NCI-H524 treated with DMSO at 0.1 percent for 48 hours (cell line): ENCODE results near the gene GAMT.
A peak's percentile ranks its signal among the peaks of the same experiment; 100 is the strongest.

Source experiments
- DNase-seq: peaks from one replicate; lab custom pipeline; 2025; lab: John Stamatoyannopoulos, UW

The GAMT gene

DNA sequence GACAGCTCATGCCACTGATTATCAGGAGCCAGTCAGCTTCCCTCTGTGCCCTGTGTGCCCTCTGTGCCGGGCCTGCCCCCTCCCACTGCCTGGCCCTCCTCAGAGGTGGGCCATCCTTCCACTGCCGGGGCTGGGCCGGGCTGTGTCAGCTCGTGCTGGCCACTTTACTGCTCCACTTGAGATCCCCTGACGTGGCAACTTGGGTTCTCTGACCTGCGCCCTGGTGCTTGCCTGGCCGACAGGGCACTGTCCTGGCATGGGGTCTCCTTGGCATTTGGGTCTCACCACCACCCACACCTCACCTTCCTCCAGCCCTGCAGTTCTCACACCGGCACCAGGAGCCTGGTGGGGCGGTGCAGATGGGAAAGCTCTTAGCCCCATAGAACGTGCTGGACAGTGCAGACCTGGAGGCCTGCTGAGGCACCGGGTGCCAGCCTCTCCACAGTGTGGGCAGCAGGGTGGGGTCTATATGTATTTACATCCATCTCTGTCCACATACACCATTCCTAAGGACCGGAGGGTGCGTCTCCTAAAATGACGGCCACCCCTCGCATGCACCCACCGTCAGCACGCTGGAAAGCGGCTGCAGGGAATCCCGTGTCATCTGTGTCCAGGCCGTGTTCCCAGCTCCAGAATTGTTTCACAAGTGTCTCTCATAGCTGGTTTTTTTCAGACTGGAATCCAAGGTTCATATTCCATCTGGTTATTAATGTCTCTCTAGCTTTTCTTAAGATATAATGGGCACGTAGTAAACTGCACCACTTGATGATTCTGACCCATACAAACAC, 17.8 kb upstream of the GAMT start:
- no peak for DNase-seq

DNA sequence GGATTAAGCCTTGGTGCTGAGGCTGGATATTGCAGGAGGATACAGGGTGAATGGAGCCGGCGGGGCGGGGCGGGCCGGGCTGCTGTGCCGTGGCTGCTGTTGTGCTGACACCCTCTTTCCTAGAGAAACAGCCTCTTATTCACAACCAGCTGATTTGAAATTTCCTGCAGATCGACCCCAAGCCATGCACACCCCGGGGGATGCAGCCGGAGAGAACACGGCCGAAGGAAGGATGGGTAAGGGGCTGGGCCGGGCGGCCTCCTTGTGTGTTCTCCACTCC, 17.1 kb upstream of the GAMT start:
- DNase-seq: no peak

DNA sequence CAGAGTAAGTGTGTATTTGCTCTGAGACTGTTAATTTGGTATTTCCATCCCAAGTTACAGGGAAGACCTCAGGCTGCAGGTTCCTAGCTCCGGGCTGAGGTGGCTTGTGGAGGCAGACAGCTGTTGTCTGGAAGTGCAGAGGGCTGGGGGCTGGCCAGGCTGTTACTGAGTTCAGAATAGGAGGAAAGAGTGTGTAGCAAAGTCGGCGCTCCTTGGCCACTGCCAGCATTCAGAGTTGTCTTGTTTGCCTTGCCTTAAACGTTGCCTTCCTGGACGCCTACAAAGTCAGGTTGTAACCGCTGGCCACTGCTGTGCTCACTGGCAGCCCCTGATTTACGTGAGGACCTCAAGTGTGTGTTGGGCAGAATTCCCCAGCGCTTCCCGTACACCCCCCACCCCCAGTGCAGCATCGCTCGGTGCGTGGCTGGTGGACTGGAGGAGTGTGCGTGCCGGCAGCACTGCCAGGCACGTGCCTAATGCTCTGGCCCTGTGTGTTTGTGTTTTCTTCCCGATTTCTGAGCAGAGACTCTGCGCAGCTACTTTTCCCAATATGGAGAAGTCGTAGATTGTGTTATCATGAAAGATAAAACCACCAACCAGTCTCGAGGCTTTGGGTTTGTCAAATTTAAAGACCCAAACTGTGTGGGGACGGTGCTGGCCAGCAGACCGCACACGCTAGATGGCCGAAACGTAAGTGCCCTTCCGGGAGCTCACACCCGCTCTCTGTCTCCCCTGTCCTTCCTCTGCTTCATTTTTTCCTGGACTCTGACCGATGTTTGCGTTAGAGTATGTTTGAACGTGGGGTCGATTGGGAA, 16.5 kb upstream of the GAMT start:
- no peak for DNase-seq

DNA sequence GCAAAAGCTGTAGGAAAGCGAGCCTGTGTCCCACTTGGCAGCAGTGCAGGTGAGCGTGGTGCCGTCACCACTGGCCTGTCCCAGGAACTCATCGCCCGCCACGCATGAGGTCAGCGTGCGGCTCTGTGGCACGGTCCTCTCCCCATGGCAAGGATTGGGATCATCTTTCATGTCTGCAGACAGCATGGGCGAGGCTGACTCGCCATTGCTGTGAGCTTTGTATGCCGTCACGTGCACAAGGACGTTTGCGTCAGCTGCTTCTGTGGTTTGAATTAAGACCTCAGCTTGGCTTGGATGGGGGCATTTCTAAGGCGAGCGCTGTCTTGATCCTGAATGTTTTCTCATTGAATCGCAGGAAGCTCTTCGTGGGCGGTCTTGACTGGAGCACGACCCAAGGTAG, 15.8 kb upstream of the GAMT start:
- DNase-seq: no peak

DNA sequence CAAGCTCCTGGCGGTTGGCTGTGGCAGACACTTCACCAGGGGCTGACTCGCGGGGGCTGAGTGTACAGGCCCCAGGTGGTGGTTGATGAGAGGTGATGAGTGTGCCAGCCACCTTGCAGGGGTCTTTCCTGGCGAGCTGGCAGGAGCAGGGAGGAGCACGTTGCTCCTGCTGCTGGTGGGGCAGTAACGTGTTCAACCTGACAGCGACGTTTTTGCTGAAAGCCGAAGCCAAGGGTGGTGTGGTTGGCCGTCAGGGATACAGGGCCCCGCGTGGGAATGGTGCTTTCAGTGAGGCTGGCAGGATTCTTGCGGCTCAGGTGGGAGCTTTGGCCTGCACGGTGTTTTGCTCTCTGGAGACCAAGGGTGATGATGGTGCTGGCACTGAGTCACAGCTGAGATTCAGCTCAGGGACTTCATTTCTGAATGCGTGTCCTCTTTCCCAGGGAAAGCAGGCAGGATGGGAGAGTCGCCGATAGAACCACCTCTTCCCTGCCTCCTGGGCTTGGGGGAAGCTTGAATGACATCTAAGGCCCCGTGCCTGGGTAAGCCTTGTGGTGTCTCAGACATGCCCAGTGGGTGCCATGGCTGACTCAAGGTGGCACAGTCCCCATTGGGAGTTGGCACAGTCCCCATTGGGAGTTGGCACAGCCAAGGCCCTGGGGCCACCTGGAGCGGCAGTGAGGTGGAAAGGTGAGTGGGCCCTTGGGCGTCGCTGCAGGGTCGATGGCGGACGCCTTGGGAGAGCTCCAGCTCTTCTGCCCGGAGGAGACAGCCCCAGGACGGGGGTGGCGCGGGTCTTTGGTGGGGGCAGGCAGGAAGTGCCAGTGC, 14.9 kb upstream of the GAMT start:
- DNase-seq: no peak

DNA sequence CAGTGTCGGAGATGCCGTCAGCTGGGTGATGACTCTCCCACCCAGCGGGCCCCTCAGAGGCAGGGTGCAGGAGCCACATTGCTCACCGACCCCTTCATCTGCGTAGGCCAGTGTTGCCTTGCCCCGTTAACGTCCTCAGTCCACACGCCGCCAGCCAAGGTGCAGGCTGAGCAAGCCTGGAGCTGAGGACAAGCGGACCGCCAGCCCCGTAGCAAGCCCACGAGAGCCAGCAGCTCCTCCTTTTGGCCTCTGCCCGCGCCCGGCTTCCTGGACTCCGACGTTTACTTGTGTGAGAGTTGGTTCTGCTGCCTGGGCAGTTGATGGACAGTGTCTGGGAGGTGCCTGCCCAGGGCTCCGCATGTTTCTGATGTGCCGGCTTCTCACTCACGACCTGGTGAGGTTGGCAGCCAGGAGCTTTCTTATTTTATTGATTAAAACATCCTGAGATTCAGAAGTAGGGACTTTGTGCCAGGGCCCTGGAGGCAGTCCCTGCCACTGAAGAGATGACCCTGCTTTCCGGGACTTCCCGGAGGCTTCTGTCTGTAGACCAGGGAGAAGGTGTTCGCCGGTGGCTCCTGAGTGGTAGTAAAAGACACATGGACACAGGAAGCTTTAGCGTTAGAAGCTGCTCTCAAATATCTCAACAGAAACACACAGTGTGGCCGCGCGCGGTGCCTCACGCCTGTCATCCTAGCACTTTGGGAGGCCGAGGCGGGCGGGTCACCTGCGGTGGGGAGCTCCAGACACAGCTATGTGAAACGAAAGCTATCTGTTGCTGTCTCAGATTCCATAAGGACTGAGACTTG, 11.9 kb upstream of the GAMT start:
- DNase-seq: no peak

DNA sequence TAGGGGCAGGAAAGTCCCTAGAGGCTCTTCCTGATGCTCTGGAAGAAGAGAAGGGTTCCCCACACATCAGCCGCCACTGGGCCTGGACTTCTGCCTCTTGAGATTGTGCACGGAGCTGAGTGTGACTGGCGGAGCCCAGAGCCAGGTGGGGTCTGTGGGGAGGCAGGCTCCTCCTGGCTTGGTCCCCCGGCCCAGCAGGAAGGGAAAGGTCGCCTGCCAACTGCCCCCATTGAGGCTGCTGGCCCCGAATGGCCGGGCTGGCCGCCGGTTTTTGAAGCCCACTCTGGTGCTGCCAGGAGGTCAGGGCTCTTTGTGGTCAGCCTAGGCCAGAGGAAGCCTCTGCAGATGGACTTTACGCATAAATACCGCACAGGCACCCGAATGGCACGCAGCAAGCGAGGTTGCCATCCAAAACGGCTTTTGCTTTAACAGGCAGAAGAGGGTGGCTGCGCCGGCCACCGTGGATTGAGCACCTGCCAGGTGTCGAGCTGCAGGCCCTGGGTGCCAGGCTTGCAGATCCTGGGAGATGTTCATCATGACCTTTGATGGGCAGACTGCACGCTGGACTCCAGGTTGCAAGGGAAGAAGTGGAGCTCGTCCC, 11.1 kb upstream of the GAMT start:
- DNase-seq: no peak

DNA sequence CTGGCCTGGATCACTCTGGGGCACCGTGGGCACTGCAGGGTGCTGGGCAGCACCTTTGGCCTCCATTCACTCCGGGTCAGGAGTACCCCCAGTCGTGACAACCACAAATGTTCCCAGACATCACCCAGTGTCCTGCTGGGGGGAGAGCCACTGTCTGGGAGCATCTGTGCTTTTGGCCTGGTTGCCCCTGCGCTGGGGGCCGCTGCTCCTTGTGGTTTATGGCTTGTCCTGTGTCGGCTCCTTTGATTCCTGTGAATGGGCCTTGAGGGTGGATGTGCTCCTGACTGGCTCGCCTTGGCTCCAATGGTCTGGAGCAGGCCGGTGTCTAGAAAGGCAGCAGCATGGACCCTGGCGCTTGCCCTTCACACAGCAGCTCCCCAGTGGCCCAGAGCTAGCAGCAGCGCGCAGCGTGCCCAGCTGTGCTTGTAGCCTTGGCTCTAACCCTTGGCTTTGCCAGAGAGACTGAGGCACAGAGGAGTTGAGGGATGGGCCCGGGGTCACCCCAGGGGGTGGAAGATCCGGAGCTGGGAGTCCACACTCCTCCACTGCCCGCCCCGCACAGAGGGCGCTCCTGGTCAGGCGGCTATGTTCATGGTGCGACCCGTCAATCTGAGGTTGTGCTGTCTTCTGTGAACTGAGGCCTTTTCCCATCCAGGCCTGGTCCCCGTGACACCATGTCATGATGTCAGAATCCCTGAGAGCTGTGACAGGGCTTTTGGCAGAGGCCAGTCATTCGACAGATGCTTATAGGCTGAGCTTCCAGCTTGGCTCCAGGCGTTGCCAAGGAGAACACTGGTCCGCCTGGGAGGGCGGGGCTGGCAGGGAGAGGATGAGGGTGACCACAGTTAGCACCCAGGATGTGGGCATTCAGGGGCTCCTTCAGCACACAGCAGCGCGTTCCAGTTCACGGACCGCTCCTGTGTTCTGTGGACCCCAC, 10.2 kb upstream of the GAMT start:
- DNase-seq: no peak

DNA sequence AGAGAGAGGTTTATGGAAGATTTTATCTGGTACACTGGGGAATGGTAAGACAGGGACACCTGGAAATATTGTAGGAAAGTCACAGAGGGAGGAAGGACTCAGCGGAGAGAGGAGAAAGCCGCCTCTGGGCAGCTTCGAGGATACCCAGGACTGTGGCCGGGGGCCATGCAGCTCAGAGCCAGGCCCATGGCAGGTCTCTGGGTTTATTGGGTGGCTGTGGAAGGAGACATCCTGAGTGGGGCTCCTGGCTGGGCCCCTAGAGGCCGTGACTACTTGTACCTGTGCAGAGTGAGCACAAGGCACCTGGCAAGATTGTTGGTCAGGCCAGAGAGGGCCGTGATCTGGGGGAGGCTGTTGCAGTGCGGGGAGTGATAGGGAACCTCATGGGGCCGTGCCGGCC, 9.4 kb upstream of the GAMT start:
- DNase-seq: no peak

DNA sequence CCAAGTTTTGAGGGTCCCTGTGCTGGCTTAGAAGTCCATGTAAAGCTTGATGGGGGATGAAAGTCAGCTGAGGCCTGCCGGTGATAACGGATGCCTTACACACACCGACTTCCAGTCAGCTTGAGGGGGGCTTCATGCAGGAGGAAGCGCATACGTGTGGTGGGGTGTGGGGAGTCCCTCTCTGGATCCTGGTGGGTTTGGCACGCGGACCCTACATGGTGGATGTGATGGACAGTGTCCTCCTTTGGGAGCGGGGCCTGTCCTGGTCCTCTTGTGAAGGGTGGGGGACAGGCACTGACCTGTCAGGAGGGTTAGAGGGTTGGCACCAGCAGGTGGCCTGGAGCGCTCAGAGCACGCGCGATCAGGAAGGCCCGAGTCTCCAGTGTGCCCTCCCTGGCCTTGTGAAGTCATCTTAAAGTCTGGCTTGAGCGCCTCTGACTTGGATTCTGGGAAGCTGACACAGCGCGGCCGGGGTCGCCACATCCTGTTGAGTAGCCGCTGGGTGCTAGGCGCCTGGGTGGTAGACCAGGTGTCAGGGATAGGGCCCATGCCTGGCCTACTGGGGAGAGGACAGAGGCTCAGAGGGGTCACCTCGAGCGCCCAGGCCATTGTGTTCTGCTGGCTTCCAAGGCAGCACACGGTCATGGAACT, 8.9 kb upstream of the GAMT start:
- no peak for DNase-seq

DNA sequence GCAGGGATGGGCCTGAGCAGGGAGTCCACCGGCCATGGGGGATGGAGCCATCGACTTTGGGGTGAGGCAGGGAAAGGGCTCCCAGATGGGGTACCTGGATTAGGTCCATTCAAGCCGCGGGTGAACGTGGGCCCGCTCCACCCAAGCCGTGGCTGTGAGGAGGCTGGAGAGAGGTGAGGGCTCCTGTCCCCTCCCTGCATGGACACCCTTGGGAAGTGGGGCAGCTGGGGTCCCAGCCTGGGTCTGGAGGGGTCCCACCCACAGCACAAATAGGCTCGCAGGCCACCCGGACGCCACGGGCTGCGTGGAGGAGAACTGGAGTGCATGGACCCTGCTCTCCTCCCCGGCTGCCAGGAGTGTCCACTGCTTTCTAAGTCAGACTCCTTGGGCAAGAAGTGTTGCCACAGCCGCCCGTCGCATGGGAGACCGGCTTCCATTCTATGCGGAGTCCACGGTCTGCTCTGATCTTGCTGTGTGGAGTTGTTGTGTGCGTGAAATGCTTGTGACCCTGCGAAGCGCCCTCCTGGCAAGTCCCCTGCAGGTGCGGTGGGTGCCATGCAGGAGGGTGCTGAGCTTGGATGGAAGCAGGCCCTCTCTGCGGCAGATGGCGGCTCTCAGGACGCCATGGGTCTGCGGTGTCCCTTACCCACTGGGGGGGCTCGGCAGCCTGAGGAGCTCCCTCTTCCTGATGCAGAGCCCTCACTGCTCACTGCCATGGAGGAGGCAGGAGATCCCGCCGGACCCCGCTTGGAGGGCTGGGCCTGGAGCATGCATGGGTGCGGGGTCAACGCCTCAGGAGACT, 8.1 kb upstream of the GAMT start:
- no peak for DNase-seq

DNA sequence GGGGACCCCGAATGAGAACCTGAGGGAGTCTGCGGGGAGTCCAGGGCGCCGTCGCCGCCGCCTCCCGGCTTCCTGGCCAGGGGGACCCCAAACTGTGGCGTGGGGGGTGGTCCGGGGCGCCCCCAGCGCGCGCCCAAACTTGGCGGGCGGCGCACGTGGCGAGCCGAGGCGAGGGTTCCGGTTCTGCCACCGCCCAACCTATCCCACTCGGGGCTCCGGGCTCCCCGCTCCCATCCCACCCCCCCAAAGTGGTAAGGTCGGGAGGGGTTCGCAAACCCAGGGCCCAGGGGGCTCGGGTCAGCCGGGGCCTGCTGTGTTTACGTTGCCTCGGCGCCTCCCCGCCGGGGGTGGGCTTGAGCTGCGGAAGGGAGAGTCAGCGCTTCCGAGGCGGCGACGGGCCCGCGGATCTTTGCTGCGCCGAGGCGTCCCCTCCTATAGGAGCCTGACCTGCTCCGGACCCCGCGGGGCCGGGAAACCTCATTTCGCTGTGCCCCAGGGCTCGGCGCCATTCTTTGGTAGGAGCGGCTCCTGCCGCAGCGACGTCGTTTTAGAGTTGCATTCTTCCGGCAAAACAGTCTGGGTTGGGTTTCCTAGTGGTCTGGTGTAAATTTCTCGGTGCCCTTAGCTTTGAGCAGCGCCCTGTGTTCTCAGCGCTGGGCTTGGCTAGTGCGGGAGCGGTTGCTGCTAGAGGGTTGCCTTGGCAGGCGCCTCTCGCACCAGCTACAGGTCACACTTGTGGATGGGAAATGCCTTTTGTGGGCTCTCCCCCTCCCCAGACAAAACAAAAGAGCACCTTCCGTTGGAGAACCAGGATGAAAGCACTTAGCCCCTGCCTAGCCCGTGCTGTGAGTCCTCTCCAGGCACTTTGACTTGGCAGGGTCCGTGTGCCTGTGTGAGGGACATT, 7.2 kb upstream of the GAMT start:
- DNase-seq: no peak

DNA sequence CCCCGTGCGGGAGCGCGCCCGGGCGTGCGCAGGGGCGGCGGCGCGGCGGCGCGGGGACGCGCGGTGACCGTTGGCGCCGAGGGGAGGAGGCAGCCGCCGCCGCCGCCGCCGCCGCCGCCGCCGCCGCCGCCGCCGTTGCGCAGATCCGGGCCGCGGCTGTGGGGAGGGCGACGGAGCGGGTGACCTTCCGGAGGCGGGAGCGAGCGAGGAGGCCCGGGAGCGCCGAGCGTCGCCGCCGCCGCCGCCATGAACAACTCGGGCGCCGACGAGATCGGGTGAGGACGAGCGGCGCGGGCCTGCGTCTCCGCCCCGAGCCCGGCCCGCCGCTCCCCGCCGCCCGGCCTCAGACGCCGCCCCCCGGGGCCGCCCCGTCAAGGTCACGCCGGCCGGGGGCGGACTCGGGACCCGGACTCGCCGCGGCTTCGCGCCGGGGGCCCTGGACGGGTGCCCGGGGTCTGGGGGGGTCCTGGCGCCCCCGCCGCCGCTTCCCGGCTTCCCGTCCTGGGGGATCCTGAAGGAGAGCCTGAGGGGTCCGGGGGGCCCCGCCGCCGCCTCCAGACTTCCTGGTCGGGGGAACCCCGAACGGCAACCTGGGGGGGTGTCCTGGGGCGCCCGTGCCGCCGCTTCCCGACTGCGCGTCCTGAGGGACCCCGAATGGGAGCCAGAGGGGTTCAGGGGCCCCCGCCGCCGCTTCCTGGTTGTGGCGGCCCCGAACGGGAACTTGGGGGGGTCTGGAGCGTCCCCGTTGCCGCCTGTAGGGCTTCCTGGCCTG, 6.4 kb upstream of the GAMT start, which contains the start of gene DAZAP1:
Gene DAZAP1 (plus strand): TSS at position 59 of the 772 bp plus-strand sequence. CDS start 188 bp downstream, at position 247.
- no peak for DNase-seq

DNA sequence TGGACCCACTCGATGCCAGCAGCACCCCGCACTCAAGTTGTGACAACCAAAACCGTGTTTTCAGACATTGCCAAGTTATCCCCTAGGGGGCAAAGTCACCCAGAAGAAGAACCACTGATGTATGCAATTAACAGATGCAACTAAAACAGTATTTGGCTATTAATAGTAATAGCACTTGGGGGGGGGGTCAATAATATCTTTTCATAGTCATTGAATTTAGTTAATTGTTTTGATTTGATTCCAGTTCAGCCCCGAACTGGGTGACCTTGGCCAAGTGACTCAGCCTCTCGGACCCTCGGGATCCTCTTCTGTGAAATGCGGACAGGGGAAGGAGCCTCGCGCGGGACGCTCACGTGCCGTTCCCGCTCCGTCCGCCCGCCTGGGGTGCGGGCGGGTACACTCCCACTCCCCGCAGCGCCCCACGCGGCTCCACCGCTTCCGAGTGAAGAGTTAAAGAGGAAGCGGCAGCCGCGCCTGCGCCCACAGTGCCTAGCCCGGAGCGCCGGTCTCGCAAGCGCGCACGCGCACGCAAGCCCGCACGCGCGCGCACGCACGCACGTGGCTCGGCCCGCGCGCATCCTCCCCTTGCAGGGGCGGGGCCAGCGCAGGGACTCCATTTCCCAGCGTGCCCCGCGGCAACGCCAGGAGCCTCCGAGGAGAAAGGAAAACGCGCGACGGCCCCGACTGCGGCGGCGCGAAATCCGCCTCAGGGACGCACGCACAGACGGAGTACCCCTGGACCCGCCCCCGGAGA, 5.6 kb upstream of the GAMT start:
- DNase-seq: peak; percentile 70

DNA sequence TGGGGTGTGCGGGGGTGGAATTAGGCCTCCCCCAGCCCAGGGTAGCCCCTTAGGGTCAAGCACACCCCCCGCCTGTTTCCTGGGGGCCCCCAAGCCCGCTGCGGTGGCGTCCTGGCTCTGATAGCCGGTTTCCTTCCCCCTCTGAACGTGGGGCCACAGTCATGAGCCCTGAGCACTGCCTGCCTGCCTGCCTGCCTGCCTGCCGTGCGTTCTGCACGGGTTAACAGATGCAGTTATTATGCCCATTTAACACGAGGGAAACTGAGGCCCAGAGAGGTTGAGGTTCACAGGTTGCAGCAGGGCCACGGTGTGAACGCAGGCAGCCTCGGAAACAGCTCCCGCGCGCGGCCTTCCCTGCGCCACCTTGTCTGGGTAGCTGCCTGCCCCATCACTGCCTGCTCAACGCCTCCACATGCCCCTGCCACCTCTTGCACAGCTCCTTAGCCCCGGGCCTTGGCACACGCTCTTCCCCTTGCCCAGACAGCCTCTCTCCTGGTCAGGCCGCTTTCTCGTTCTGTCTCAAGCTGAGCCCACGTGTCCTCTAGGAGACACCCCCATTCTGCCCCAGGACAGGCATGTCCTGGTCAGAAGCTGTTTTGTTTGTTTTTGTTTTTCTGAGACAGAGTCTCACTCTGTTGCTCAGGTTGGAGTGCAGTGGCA, 1.2 kb upstream of the GAMT start:
- DNase-seq: no peak

DNA sequence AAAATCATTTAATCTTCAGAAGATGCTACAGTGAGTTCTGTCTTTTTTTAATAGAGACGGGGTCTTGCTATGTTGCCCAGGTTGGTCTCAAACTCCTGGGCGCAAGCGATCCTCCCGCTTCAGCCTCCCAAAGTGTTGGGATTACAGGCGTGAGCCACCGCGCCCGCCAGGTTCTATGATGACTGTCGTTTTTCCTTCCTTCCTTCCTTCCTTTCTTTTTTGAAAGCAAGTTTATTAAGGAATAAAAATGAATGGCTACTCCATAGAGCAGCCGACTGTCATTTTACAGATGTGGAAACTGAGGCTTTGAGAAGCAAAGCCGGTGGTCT, 511 bp upstream of the GAMT start:
- no peak for DNase-seq
